HK-2 (cell line): ENCODE data around the gene WDR86.

Experiments used
- DNase-seq: peaks from one replicate; pipeline ENCODE4 v3.0.0-alpha.2; 2018; ENCODE audit not compliant: unreplicated experiment

WDR86 gene

DNA sequence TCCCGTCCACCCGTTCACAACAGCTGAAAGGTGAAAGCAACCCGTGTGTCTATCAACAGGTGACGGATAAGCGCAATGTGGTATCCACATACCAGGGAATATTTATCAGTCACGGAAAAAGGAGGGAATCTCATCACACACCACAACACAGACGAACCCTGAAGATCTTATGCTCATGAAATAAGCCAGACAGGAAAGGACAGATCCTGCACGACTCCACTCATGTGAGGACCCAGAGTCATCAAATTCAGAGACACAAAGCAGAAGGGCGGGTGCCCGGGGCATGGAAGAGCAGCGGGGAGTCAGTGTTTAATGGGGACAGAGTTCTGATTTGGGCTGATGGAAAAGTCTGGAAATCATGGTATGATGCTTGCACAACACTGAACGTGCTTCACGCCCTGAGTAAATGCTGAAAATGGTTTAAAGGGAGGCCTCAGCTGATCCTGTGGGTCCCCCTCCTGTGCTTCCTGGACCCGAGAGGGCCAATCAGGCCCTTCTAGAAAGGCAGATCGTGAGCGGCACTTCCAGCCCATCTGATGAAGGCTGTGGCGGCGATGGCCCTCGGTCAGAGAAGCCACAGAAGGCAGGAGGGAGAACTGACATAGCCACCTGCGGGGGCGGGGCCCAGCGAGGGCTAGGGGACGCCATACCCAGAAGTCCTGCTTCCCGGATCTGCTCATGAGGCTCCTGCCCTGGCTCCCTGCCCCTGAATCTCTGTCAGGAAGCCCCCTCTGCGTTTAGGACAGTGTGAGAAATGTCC lies 19.1 kb downstream of the WDR86 start:
- no peak for DNase-seq

GRCh38 chr7:151389768-151390597 lies 19.9 kb downstream of the WDR86 start:
- no peak for DNase-seq

DNA sequence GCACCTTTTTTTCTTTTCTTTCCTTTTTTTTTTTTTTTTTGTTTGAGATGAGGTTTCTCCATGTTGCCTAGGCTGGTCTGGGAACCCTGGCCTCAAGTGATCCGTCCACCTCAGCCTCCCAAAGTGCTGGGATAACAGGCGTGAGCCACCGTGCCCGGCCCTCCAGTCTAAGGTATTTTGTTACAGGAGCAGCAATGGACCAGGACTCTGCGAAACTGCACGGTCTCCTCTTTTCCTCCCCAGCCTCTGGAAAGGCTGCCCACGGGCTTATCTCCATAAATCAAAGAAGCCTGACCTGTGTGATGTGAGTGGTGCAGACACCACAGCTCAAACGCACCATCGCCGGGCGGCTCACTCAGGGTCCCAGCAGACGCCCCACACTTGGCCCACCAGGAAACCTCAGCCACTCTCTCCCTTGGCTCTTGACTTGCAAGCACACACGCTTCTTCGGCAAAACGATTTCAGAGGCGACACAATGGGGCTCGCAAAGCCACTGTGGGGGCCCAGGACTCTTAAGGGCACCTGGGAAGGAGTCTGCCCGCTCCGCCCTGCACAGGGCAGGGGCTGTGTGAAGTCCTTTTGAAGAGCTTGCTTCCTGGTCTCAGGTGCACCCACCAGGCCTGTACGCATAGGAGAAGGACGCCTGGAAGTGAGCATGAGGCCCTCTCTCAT lies 20.6 kb downstream of the WDR86 start:
- DNase-seq = no peak

- no peak for DNase-seq
Measured at GRCh38 chr7:151388430-151388829, 21.4 kb downstream of the WDR86 start.

- DNase-seq = no peak
Measured at GRCh38 chr7:151388007-151388297, 21.9 kb downstream of the WDR86 start.

DNA sequence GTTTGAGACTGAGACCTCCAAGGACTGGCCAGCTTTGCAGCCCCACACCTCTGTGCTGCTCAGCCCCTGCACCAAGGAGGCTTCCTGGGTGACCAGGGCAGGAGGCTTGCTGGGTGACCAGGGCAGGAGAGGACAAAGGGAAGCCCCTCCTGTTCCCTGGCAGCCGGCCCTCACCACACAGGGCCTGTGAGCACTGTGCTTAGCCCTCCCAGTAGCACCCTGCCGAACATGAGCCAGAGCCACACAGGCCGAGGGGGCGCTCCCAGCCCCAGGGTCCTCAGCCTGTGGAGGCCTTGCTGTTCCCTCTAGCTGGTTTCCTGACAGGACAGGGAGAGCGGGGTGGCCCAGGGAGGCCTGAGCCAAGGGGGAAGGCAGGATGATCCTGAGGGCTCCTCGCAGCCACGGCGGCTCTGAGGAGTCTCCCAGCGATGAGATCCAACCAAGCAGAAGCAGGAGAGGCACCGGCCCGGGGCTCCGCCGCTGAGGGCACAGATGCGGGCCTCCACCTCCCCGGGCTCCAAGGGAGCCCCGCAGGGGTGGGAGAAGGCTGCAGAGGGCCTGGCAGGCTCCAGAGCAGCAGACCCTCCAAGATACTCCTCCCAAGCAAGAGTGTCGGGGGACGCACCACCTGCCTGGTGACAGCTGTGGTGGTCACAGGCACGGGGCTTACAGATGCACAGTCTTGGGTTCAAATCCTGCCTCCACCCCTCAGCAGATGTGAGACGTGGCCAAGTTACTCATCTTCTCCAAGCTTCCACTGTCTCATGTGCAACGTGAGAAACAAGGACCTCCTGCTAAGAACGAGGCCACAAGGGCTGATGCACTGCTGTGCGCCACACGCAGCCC lies 22.5 kb downstream of the WDR86 start:
- no peak for DNase-seq

GRCh38 chr7:151386301-151387160 lies 23.3 kb downstream of the WDR86 start:
- DNase-seq = no peak

- no peak for DNase-seq
Measured at GRCh38 chr7:151385626-151386300, 24.1 kb downstream of the WDR86 start.

DNA sequence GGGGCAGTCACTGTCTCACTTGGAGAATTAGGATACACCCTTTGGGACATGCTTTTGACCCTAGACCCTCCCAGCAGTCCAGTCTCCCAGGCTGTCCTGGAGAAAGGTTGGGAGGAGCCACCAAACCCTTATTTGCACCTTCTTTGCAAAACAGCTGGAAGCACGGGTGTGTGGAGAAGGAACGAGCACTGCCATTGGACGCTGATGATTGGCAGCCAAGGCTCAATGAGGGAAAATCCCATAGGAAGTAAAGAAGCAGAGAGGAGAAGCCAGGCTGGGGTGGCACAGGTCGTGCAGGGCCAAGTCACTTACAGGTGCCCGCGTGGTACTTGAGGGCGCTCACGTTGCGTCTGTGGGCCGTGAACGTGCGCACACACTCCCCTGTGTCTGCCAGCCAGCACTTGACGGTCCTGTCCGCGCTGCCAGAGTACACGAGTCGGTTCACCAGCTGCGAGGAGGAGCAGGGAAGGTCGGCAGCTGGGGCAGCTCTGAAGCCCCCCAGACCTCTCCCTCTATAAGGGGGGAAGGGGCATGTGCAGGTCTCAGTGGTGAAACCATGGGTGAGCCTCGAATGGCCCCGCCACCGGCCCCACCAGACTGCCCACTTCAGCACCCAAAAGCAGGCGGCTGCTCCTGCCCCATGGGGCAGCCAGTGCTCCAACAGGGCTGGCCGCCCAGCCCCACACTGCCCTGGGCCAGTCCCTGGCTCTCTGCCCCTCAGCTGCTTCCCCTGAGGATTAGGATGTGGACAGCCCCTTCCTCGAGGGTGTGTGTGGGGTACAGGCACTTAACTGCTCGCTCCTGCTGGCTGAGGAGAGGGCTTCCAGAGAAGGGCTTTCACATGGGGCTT lies 24.8 kb downstream of the WDR86 start:
- no peak for DNase-seq

DNA sequence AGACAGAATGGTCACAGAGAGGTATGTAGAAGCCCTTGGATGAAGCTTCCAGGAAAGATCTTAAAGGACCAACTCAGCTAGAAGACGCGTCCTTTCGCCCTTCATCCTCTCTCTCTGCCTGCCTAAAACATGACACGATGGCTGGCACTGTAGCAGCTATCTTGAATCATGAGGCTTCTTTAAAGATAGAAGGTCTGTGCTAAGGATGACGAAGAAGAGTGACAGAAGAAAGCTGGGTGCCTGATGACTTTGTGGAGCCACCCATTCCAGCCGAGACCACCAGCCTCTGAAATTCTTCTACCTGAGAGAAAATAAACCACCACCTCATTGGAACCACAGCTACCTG lies 25.5 kb downstream of the WDR86 start:
- no peak for DNase-seq

GRCh38 chr7:151383638-151384351 lies 26.0 kb downstream of the WDR86 start:
- DNase-seq = no peak

- no peak for DNase-seq
Measured at GRCh38 chr7:151382079-151382885, 27.6 kb downstream of the WDR86 start.

DNA sequence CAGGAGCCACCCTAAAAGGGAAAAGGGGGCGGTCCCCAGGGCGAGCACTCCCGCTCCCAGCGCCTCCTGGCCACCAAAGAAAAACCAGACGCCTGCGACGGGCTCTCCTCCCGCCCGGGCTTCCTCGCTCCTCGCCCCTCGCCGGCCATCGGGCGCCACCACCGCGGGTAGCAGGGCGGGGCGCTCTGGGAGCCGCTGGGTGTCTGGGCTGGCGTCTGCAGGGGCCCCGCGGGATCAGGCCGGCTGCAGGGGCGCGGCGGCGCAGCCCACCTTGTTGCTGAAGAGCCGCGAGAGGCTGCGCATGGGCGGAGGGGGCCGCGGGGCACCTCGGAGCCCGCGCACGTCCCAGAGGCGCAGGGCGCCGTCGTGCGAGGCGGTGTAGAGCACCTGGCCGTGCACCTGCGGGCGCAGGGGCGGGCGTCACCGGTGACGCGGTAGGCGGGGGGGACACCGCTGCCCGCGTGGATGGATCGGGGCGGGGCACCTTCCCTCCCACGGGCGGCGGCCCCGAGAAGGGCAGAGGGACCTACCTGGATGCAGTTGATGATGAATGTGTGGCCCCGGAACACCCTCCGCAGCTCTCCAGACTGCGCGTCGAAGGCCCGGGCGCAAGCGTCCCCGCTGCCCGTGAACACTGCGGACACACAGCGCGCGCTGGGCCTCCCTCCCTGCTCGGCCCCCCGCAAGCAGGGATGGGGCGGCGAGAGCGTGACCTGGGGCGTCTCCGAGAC lies 28.3 kb downstream of the WDR86 start:
- DNase-seq = no peak

GRCh38 chr7:151381098-151381347 lies 28.8 kb downstream of the WDR86 start:
- no peak for DNase-seq

GRCh38 chr7:151380199-151381097 lies 29.4 kb downstream of the WDR86 start:
- no peak for DNase-seq

DNA sequence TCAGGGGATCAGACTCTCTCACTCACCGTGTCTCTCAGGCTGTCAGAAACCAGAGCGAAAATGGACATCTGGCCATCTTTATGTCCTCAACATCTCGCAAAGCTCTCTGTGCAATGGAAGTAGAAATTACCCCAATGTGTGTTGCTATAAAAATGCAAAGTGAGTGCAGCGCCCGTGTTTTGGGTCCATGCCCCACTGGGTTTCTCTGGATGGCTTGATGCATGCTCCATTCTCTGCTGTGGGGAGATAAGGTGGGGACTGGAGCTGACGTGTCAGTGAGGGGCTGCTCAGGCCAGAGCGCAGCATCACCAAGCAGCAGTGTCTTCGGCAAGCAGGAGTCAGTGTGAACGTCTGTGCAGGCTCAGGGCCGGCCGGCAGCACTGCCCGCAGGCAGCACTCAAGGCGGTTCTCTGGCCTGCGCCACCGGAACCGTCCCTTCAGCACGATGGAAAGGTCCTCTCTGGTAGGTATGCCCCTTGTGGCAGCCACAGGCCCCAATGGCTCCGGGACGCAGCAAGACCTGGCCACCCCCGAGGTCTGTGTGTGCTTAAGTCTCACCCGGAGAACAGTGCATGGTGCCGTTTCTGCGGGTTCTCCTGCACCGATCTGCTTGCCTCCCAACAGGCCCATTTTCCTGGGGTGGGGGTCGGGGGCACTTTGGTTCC lies 30.2 kb downstream of the WDR86 start:
- DNase-seq = no peak
